IMR-90 (cell line): ENCODE data around the gene ZNF670.

Experiments
- CTCF ChIP-seq: conservative IDR thresholded peaks from 2 replicates; pipeline ENCODE4 v1.5.1; 2012; ENCODE audit warnings: mild to moderate bottlenecking, low read depth, low read length, improper control_type of control experiment
- POLR2A ChIP-seq: IDR thresholded peaks from 2 replicates; pipeline ENCODE4 v1.6.1; 2012; ENCODE audit warnings: mild to moderate bottlenecking, low read depth, low read length
- RAD21 ChIP-seq: IDR thresholded peaks from 2 replicates; pipeline ENCODE4 v1.6.1; 2012; ENCODE audit warnings: low read length, improper control_type of control experiment
- SMC3 ChIP-seq: fragments of 150-350 bp; IDR thresholded peaks from 2 replicates; pipeline ENCODE4 v1.6.1; 2016; ENCODE audit warnings: low read depth, mild to moderate bottlenecking, antibody characterized with exemption, low read length, moderate library complexity
- USF2 ChIP-seq: fragments of 150-350 bp; IDR thresholded peaks from 2 replicates; pipeline ENCODE4 v1.6.1; 2017; ENCODE audit warnings: mild to moderate bottlenecking, antibody characterized with exemption, low read length, low read depth

GRCh38 chr1:247113094-247113497 lies 34.5 kb upstream of the ZNF670 start:
- no peak for TF ChIP-seq USF2
- TF ChIP-seq CTCF: no peak
- no peak for TF ChIP-seq RAD21
- TF ChIP-seq POLR2A: no peak
- TF ChIP-seq SMC3: no peak
